Activated T-cell treated with anti-CD3 and anti-CD28 coated beads, Interleukin-2, amount 50 U/mL, for 4 hours (primary cell): ENCODE results near the gene ESCO1. TPM values are rescaled to one million over a fixed set of nuclear protein-coding genes. Genes with fewer than 3 reads are reported as not detected.

Experiments
- ATAC-seq, 2 donors: fragments of 200-7000 bp; cut with Tn5 transposase; one replicate each; pipeline ENCODE4 v1.10.0; 2021
- DNase-seq: peaks from one replicate; pipeline ENCODE4 v3.0.0-alpha.2; 2020
- H3K27me3 Mint-ChIP-seq: one replicate; pipeline ENCODE4 v1.8.0; 2021; ENCODE audit warnings: low read depth, mixed read lengths
- H3K36me3 Mint-ChIP-seq: one replicate; pipeline ENCODE4 v1.8.0; 2022; ENCODE audit warnings: mixed read lengths; ENCODE audit not compliant: insufficient read depth
- H3K4me1 Mint-ChIP-seq: one replicate; pipeline ENCODE4 v1.8.0; 2021; ENCODE audit warnings: low read depth, mixed read lengths
- H3K4me3 Mint-ChIP-seq: one replicate; pipeline ENCODE4 v1.8.0; 2021; ENCODE audit warnings: mild to moderate bottlenecking, moderate library complexity, mixed read lengths
- H3K9me3 Mint-ChIP-seq: one replicate; pipeline ENCODE4 v1.8.0; 2021; ENCODE audit warnings: mixed read lengths
- total RNA-seq, 3 donors: library from RNA; stranded (reverse); gene quantifications; one replicate each; pipeline ENCODE4 v1.2.1, GENCODE V29; 2021

The ESCO1 gene
- total RNA-seq, 3 donors from 2014 or later = 12.3 to 15.6 (median 14.2) TPM

- no peak for DNase-seq
These were observed 62.3 kb downstream of the ESCO1 start for GRCh38 chr18:21538230-21538629.

GRCh38 chr18:21534327-21534726 is 66.2 kb downstream of the ESCO1 start:
- DNase-seq = no peak
- no peak for ATAC-seq
- Mint-ChIP-seq H3K4me1 (no peaks in the 10 kb centered on the region), H3K36me3 (peaks cover 31% of the 10 kb centered on the region), H3K27me3 (no peaks in the 10 kb centered on the region), H3K9me3 (no peaks in the 10 kb centered on the region), H3K4me3 (no peak overlapping the region)

More at GRCh38 chr18:21538230-21538629, 62.3 kb downstream of the ESCO1 start:
- Mint-ChIP-seq H3K4me3 (no peak overlapping the region), H3K36me3 (peaks cover 20% of the 10 kb centered on the region), H3K27me3 (no peaks in the 10 kb centered on the region), H3K4me1 (peaks cover 2% of the 10 kb centered on the region), H3K9me3 (no peaks in the 10 kb centered on the region)
- no peak for ATAC-seq

- H3K36me3 Mint-ChIP-seq = peaks cover 36% of the 10 kb centered on the region
- H3K4me1 Mint-ChIP-seq = no peaks in the 10 kb centered on the region
These were observed 74.0 kb downstream of the ESCO1 start for GRCh38 chr18:21526463-21526862.

GRCh38 chr18:21525916-21526315 is 74.6 kb downstream of the ESCO1 start:
- Mint-ChIP-seq H3K36me3 (peaks cover 32% of the 10 kb centered on the region), H3K4me3 (no peak overlapping the region), H3K4me1 (no peaks in the 10 kb centered on the region), H3K27me3 (no peaks in the 10 kb centered on the region), H3K9me3 (no peaks in the 10 kb centered on the region)
- ATAC-seq (no peak), DNase-seq (no peak)

More at GRCh38 chr18:21526463-21526862, 74.0 kb downstream of the ESCO1 start:
- Mint-ChIP-seq H3K27me3 (no peaks in the 10 kb centered on the region), H3K4me3 (no peak overlapping the region), H3K9me3 (no peaks in the 10 kb centered on the region)
- DNase-seq (no peak), ATAC-seq (no peak)

DNA sequence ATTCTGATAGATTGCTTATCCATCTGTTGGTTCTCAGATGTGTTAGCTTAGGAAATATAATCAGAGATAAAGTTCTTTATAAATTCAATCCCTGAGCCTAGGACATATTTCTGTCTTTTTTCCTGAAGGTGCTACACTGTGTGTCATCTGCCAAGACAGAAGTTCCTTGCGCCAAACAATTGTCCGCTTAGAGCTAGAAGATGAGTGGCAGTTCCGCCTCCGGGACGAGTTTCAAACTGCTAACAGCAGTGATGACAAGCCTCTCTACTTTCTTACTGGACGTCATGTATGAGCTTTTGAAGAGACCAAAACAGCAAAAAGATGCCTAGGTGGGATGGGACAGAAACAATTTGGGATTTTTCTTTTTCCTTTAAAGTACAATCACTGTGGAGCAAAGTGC is 78.0 kb downstream of the ESCO1 start:
- Mint-ChIP-seq H3K36me3 (peaks cover 24% of the 10 kb centered on the region), H3K4me3 (no peak overlapping the region), H3K4me1 (no peaks in the 10 kb centered on the region), H3K27me3 (no peaks in the 10 kb centered on the region), H3K9me3 (no peaks in the 10 kb centered on the region)
- no peak for ATAC-seq
- DNase-seq = no peak

DNA sequence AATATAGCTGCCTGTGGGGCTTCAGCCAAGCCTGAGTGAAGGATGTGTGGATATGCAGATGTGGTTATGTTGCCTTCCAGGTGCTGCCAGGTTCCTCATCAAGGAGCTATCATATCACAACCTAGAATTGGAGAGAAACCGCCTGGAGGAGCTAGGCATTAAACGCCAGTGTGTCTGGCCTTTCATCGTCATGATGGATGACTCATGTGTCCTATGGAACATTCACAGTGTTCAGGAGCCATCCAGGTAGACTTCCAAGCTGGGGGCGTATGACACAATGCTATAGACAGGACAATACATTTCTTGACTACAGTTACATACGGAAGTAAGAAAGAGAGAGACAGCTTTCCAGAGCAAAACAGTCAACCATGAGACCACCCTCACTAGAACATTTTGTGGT is 86.8 kb downstream of the ESCO1 start:
- Mint-ChIP-seq H3K4me3 (no peak overlapping the region), H3K27me3 (no peaks in the 10 kb centered on the region), H3K4me1 (no peaks in the 10 kb centered on the region), H3K9me3 (peaks cover 8% of the 10 kb centered on the region), H3K36me3 (peaks cover 18% of the 10 kb centered on the region)
- ATAC-seq = no peak
- DNase-seq = no peak

DNA sequence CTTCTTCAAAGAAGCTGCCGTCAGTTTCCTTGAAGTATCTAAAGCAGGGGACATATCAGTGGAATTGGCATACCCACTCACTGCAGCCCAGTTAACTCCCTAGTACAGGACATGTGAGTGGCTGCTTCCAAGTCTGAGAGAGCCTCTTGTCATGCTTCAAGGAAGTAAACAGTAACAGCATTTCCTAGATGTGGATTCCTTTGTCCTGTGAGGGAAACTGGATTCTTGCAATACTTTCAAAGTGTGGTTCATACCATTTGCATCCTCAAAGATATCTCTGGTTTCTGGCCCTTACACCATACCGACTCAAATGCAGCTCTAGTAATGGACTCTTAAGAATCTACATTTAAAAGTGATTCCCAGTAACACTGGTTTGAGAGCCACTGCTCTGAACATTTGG is 87.2 kb downstream of the ESCO1 start:
- Mint-ChIP-seq H3K4me1 (no peaks in the 10 kb centered on the region), H3K4me3 (no peak overlapping the region), H3K9me3 (peaks cover 8% of the 10 kb centered on the region), H3K27me3 (no peaks in the 10 kb centered on the region), H3K36me3 (peaks cover 18% of the 10 kb centered on the region)
- ATAC-seq (no peak), DNase-seq (no peak)

DNA sequence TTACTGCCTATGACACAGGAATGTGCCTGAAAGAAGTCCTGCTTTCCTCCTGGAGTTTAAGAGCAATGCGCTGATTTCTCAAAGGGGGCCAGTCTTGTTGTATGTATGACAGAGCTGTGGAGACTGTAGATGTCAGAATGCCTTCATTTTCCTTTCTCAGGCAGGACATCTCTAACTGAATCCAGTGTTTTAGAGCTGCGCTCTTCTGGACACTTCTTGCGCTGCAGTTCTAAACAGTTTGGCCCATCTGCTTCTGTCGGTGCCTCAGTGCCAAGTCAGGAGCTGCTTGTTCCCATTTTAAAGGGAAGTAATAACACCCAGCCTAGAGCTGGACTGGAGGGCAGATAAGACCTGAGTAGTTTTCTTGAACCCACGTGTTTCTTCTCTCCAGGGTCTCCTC is 91.4 kb downstream of the ESCO1 start:
- ATAC-seq (no peak), DNase-seq (no peak)
- no peaks in the 10 kb centered on the region for H3K27me3 Mint-ChIP-seq
- H3K9me3 Mint-ChIP-seq = peaks cover 8% of the 10 kb centered on the region
- no peak overlapping the region for H3K4me3 Mint-ChIP-seq
- H3K4me1 Mint-ChIP-seq = no peaks in the 10 kb centered on the region
- H3K36me3 Mint-ChIP-seq = peaks cover 10% of the 10 kb centered on the region

DNA sequence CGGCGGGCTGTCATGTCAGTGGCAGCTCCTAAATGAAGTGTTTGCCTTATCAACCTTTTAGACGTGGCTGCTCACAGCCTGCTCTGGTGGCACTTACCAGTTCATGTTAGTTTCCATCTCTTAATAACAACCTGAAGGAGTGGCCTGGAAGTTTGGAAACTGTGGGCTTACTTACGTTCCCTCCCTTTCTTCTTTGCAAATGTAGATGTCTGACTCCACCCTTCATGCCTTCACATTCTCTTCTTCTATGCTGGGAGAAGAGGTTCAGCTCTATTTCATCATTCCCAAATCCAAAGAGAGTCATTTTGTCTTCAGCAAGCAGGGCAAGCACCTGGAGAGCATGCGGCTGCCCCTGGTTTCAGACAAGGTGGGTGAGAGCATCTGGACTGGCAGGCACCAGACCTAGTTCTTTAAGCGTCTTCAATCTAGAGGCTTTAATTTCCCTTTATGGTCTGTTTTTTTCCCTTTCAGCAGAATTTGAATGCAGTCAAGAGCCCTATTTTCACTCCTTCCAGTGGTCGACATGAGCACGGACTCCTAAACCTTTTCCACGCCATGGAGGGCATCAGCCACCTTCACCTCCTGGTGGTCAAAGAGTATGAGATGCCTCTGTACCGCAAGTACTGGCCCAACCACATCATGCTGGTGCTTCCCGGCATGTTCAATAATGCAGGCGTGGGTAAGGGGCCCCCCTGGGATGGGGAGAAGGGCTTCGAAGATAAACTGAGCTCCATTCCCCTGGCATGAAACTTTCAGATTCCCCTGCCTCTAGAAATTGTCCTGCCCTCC is 92.4 kb downstream of the ESCO1 start:
- no peak for DNase-seq
- peaks cover 2% of the 10 kb centered on the region for H3K36me3 Mint-ChIP-seq
- peaks cover 8% of the 10 kb centered on the region for H3K9me3 Mint-ChIP-seq
- H3K27me3 Mint-ChIP-seq = no peaks in the 10 kb centered on the region
- no peak for ATAC-seq
- no peak overlapping the region for H3K4me3 Mint-ChIP-seq
- H3K4me1 Mint-ChIP-seq = no peaks in the 10 kb centered on the region

GRCh38 chr18:21502661-21503060 is 97.8 kb downstream of the ESCO1 start:
- Mint-ChIP-seq H3K36me3 (no peaks in the 10 kb centered on the region), H3K4me1 (no peaks in the 10 kb centered on the region), H3K27me3 (peaks cover 3% of the 10 kb centered on the region), H3K9me3 (no peaks in the 10 kb centered on the region), H3K4me3 (no peak overlapping the region)
- DNase-seq (no peak), ATAC-seq (no peak)

GRCh38 chr18:21499997-21500396 is 100.5 kb downstream of the ESCO1 start:
- H3K4me1 Mint-ChIP-seq = no peaks in the 10 kb centered on the region
- H3K4me3 Mint-ChIP-seq = no peak overlapping the region
- ATAC-seq (no peak), DNase-seq (no peak)
- H3K27me3 Mint-ChIP-seq = peaks cover 3% of the 10 kb centered on the region
- no peaks in the 10 kb centered on the region for H3K9me3 Mint-ChIP-seq
- no peaks in the 10 kb centered on the region for H3K36me3 Mint-ChIP-seq

DNA sequence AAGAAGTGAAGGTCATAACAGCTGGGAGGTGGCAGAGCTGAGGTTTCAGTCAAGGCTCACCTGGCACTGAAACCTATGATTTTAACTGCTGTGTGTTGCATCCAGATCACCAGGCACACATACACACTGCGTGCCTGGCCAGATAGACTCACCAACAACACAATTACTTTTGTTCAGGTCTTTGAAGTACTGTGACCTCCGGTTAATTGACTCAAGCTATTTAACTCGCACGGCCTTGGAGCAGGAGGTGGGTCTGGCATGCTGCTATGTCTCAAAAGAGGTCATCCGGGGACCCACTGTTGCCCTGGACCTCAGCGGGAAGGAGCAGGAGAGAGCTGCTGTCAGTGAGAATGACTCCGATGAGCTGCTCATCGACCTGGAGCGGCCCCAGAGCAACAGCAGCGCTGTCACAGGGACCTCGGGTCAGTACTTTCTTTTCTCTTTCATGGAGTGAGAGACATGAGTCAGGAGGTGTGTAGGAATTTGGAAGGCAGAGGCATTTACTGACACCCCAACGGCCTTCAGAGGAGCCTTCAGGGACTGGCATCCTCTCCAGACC is 104.1 kb downstream of the ESCO1 start:
- H3K4me1 Mint-ChIP-seq = no peaks in the 10 kb centered on the region
- DNase-seq = no peak
- ATAC-seq = no peak
- H3K27me3 Mint-ChIP-seq = peaks cover 3% of the 10 kb centered on the region
- no peaks in the 10 kb centered on the region for H3K36me3 Mint-ChIP-seq
- H3K4me3 Mint-ChIP-seq = no peak overlapping the region
- H3K9me3 Mint-ChIP-seq = no peaks in the 10 kb centered on the region

DNA sequence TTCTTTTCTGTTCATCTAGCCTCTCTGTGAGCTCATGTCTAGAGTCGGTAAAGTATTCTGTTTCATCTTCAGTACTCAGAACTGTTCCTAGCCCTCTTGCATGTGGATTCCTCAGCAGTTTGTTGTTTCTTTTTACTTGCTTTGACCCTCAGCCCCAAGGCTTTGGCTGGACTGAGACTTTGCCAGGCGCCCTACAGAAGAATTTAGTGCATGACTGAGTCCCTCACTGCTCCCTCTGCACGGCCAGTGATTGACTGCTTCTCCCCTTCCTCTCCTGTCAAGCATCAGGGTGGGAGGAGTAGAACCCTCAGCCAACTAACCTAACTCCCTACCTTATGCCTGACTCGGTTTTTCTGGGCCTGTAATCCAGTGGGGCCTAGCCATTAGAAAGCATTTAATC is 109.8 kb downstream of the ESCO1 start:
- DNase-seq = no peak
- H3K36me3 Mint-ChIP-seq = no peaks in the 10 kb centered on the region
- ATAC-seq = no peak
- H3K9me3 Mint-ChIP-seq = no peaks in the 10 kb centered on the region
- H3K4me1 Mint-ChIP-seq = no peaks in the 10 kb centered on the region
- H3K27me3 Mint-ChIP-seq = peaks cover 4% of the 10 kb centered on the region
- no peak overlapping the region for H3K4me3 Mint-ChIP-seq

DNA sequence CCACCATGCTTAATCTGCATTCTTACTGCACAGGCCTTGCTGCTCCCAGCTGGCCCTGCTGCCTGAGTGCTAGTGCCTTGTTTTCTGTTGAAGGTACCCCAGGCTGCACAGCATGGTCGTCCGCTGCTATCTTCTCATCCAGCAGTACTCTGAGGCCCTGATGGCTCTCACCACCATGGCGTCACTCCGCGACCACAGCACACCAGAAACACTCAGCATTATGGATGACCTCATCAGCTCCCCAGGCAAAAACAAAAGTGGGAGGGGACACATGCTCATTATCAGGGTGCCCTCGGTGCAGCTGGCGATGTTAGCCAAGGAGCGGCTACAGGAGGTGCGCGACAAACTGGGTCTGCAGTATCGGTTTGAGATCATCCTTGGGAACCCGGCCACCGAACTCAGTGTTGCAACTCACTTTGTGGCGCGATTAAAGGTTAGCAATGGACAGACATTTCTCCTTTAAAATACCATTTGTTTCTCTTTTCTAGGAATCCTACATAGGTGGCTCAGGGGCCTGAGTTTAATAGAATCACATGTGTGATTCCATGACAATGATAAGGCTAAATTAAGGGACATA is 110.5 kb downstream of the ESCO1 start:
- Mint-ChIP-seq H3K36me3 (no peaks in the 10 kb centered on the region), H3K4me1 (no peaks in the 10 kb centered on the region), H3K27me3 (peaks cover 4% of the 10 kb centered on the region), H3K9me3 (no peaks in the 10 kb centered on the region), H3K4me3 (no peak overlapping the region)
- DNase-seq = no peak
- no peak for ATAC-seq
